GM19238 (cell line): ENCODE data around the gene UNC5C.

Source experiments
- DNase-seq: peaks from one replicate; pipeline ENCODE4 v3.0.0; 2011; ENCODE audit warnings: low spot score; ENCODE audit not compliant: insufficient read length

UNC5C gene

GRCh38 chr4:95548738-95549245 lies at the start of gene UNC5C:
TSS of gene UNC5C (minus strand) at chr4:95548973.
- no peak for DNase-seq

GRCh38 chr4:95596676-95597075 lies 47.9 kb upstream of the UNC5C start:
- DNase-seq: no peak

GRCh38 chr4:95594629-95595028 lies 45.9 kb upstream of the UNC5C start:
- DNase-seq: no peak

- DNase-seq: no peak
Observed at GRCh38 chr4:95594013-95594412, 45.2 kb upstream of the UNC5C start.

GRCh38 chr4:95591278-95591677 lies 42.5 kb upstream of the UNC5C start:
- DNase-seq: no peak

- no peak for DNase-seq
Observed at GRCh38 chr4:95590615-95591014, 41.8 kb upstream of the UNC5C start.

GRCh38 chr4:95585016-95585695 lies 36.4 kb upstream of the UNC5C start:
- DNase-seq: no peak

- no peak for DNase-seq
Observed at GRCh38 chr4:95580226-95580625, 31.5 kb upstream of the UNC5C start.

GRCh38 chr4:95572304-95572991 lies 23.7 kb upstream of the UNC5C start:
- DNase-seq: no peak

GRCh38 chr4:95571577-95571976 lies 22.8 kb upstream of the UNC5C start:
- DNase-seq: no peak

- DNase-seq: no peak
Observed at GRCh38 chr4:95563638-95564337, 15.0 kb upstream of the UNC5C start.

GRCh38 chr4:95560774-95561173 lies 12.0 kb upstream of the UNC5C start:
- DNase-seq: no peak

GRCh38 chr4:95556207-95556859 lies 7.6 kb upstream of the UNC5C start:
- DNase-seq: no peak

- no peak for DNase-seq
Observed at GRCh38 chr4:95552942-95553550, 4.3 kb upstream of the UNC5C start.

- DNase-seq: no peak
Observed at GRCh38 chr4:95551653-95552052, 2.9 kb upstream of the UNC5C start.

- no peak for DNase-seq
Observed at GRCh38 chr4:95550115-95550987, 1.6 kb upstream of the UNC5C start.

- DNase-seq: peak; percentile 13
Observed at GRCh38 chr4:95549246-95550114, 707 bp upstream of the UNC5C start.

- DNase-seq: no peak
Observed at GRCh38 chr4:95547715-95548471, 880 bp downstream of the UNC5C start.
